Omental fat pad (tissue), 4 donors: Measurements from ENCODE around the gene CDH1. TPM values are rescaled to one million over a fixed set of nuclear protein-coding genes. Genes with fewer than 3 reads are reported as not detected.

ENCODE experiments used
- ATAC-seq: fragments of 150-250 bp; one replicate; pipeline ENCODE4 v1.9.1; 2016; ENCODE audit warnings: mild to moderate bottlenecking, moderate library complexity; ENCODE audit not compliant: low FRiP score
- DNase-seq: peaks from one replicate; pipeline ENCODE4 v3.0.0-alpha.2; 2019; ENCODE audit warnings: low spot score
- CTCF ChIP-seq, 3 donors: fragments of 450-650 bp; IDR thresholded peaks; one replicate each; pipeline ENCODE4 v1.5.1; 2016 to 2017; ENCODE audit warnings: antibody characterized with exemption in 3 of 3, mild to moderate bottlenecking in 3 of 3, moderate library complexity in 2 of 3
- total RNA-seq, 4 donors: library from RNA; depleted of rRNA; stranded (reverse); fragments of >200 nt; gene quantifications; one replicate each; pipeline ENCODE4 v1.1.0, GENCODE V29; 2016

Gene CDH1
- total RNA-seq, 4 donors from 2014 or later = 1.8 to 18.7 (median 3.4) TPM; not detected in 1

- no peak for DNase-seq
- ATAC-seq = peak; percentile 73
- TF ChIP-seq CTCF (IDR thresholded peaks at IDR 0.05) = no peak
Observed at GRCh38 chr16:68790130-68790761, 53.2 kb downstream of the CDH1 start.

- no peak for TF ChIP-seq CTCF (IDR thresholded peaks at IDR 0.05)
- ATAC-seq = no peak
- DNase-seq = no peak
Observed at GRCh38 chr16:68790944-68791343, 53.9 kb downstream of the CDH1 start.

DNA sequence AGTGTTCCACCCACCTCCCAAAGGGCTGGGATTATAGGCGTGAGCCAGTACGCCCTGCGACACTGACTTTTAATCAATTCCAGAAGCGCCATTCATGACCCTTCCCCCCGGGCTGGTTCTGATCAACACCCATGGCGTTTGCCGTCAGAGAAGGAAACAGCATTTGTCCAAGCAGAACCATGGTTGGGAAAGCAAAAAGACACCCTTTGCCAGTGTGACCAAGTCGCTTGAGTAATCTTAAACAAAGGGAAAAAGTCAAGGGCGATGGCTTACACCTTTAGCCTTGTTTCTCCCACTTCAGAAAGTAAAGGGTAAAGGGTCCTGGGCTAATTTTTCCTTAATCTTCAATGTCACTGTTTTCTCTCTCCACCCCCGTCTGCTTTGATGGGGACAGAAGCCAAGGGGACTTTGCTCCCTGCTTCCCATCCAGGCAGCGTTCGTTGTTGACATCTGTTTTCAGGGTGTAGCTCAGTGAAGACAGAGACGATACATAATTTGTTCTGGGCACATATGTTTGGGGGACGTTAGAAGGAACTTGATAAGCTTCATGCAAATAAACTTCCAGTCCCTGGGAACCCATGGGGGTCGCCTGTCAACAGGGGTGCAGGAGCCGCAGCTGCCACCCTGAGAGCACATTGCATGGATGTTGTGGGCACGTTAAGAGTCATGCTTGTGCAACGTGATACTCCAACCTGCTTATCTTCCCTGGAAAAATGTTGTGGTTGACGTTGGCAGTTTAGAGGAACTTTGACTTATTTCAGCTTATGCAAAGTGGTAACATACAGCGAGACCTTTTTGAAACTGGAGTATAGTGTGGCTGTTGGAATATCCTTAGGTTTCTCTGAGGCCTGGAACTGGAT, 55.6 kb downstream of the CDH1 start:
- no peak for ATAC-seq
- TF ChIP-seq CTCF (IDR thresholded peaks at IDR 0.05) = no peak

GRCh38 chr16:68793401-68793857, 56.3 kb downstream of the CDH1 start:
- no peak for TF ChIP-seq CTCF (IDR thresholded peaks at IDR 0.05)
- ATAC-seq = no peak
- no peak for DNase-seq

More for the DNA sequence above, 55.6 kb downstream of the CDH1 start:
- no peak for DNase-seq

DNA sequence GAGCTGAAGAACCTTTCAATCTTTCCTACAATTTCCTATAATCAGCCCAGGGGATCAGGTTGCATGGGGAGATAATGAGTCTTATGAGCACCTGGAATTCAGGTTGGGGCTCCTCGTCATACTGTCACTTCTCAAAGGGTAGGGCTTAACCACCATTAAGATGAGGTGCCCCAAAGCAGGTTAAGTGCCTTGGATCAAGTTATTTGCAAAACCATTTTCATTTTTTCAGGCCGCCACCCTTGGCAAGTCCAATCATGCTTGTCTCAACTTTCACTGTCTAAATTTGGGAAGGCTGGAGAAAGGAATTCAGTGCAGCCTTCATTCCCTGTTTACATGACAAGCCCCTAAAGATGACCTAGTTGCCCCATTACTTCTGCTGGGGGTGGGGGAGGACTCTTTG, 61.3 kb downstream of the CDH1 start:
- ATAC-seq = no peak
- no peak for DNase-seq
- no peak for TF ChIP-seq CTCF (IDR thresholded peaks at IDR 0.05)

GRCh38 chr16:68800257-68800875, 63.3 kb downstream of the CDH1 start:
- ATAC-seq = peak; percentile 50
- DNase-seq = no peak
- no peak for TF ChIP-seq CTCF (IDR thresholded peaks at IDR 0.05)
